ENCODE results near the gene FDXACB1.

Gene FDXACB1

GRCh38 chr11:111916768-111917167, 37.8 kb upstream of the FDXACB1 start:
- H3K4me3 ChIP-seq (ENCODE audit: insufficient read depth in 1 of 2, low read depth in 1 of 2, low read length in 2 of 2) = no peak overlapping the region
- no peaks in the 10 kb centered on the region for H3K9me3 ChIP-seq (ENCODE audit: control insufficient read depth, low read length)
- peaks cover 0 to 11% of the 10 kb centered on the region in 2 experiments for H3K36me3 ChIP-seq (ENCODE audit: control insufficient read depth in 1 of 2, insufficient read depth in 2 of 2, low read depth in 1 of 2, low read length in 2 of 2)
- no peak overlapping the region for H3K23ac ChIP-seq (ENCODE audit: low read length in 2 of 2)
- no peak overlapping the region for H3K4ac ChIP-seq (ENCODE audit: low read depth in 1 of 2, low read length in 2 of 2)
- H2AFZ ChIP-seq (ENCODE audit: low read depth, low read length) = no peak overlapping the region
- peaks cover 13% of the 10 kb centered on the region for H3K4me1 ChIP-seq (ENCODE audit: control insufficient read depth, insufficient read depth, low read depth, low read length)
- no peak overlapping the region for H2AK5ac ChIP-seq (ENCODE audit: low read length, severe bottlenecking)
- no peak overlapping the region for H2BK5ac ChIP-seq (ENCODE audit: low read depth, low read length, poor library complexity, severe bottlenecking)
- no peaks in the 10 kb centered on the region for H3K79me1 ChIP-seq (replicated peaks; ENCODE audit: low read length, poor library complexity, severe bottlenecking)
- H3K18ac ChIP-seq (ENCODE audit: low read depth in 1 of 2, low read length in 2 of 2) = no peak overlapping the region
- H2BK12ac ChIP-seq (ENCODE audit: low read length in 2 of 2) = no peak overlapping the region
- H2BK120ac ChIP-seq (ENCODE audit: low read depth, low read length) = no peak overlapping the region
- no peak overlapping the region for H4K91ac ChIP-seq (ENCODE audit: low read length)
- no peak for DNase-seq
- WGBS = 95% methylated on average over 1 of the region's 1 CpG
- no peak overlapping the region for H3K4me2 ChIP-seq (ENCODE audit: low read length, poor library complexity, severe bottlenecking)
- H4K8ac ChIP-seq (ENCODE audit: low read length) = no peak overlapping the region
- H2BK15ac ChIP-seq (ENCODE audit: low read depth, poor library complexity, severe bottlenecking) = no peak overlapping the region
- H3K27ac ChIP-seq (ENCODE audit: low read length, poor library complexity, severe bottlenecking) = no peak overlapping the region
- no peaks in the 10 kb centered on the region for H3K27me3 ChIP-seq (ENCODE audit: control insufficient read depth in 1 of 2, insufficient read depth in 1 of 2, low read length in 2 of 2)
- H3K14ac ChIP-seq (ENCODE audit: low read length in 2 of 2) = no peak overlapping the region
- H3K9ac ChIP-seq (ENCODE audit: low read length) = no peak overlapping the region

GRCh38 chr11:111913997-111914396, 35.0 kb upstream of the FDXACB1 start:
- Histone ChIP-seq H4K91ac (ENCODE audit: low read length) (no peak overlapping the region), H3K4me2 (ENCODE audit: low read length, poor library complexity, severe bottlenecking) (no peak overlapping the region), H3K14ac (ENCODE audit: low read length in 2 of 2) (no peak overlapping the region), H2AFZ (ENCODE audit: low read depth, low read length) (no peak overlapping the region), H2BK15ac (ENCODE audit: low read depth, poor library complexity, severe bottlenecking) (no peak overlapping the region), H3K4me1 (ENCODE audit: control insufficient read depth, insufficient read depth, low read depth, low read length) (peaks cover 13% of the 10 kb centered on the region), H2BK120ac (ENCODE audit: low read depth, low read length) (no peak overlapping the region), H3K23ac (ENCODE audit: low read length in 2 of 2) (no peak overlapping the region), H2BK5ac (ENCODE audit: low read depth, low read length, poor library complexity, severe bottlenecking) (no peak overlapping the region), H3K18ac (ENCODE audit: low read depth in 1 of 2, low read length in 2 of 2) (no peak overlapping the region), H3K27ac (ENCODE audit: low read length, poor library complexity, severe bottlenecking) (no peak overlapping the region), H3K9ac (ENCODE audit: low read length) (peak overlapping the region; percentile 97), H4K8ac (ENCODE audit: low read length) (no peak overlapping the region), H3K4me3 (ENCODE audit: insufficient read depth in 1 of 2, low read depth in 1 of 2, low read length in 2 of 2) (peak overlapping the region in 1 of 2 experiments; percentile 86), H3K79me1 (replicated peaks; ENCODE audit: low read length, poor library complexity, severe bottlenecking) (no peaks in the 10 kb centered on the region), H3K9me3 (ENCODE audit: control insufficient read depth, low read length) (no peaks in the 10 kb centered on the region), H3K4ac (ENCODE audit: low read depth in 1 of 2, low read length in 2 of 2) (no peak overlapping the region), H2AK5ac (ENCODE audit: low read length, severe bottlenecking) (no peak overlapping the region), H3K36me3 (ENCODE audit: control insufficient read depth in 1 of 2, insufficient read depth in 2 of 2, low read depth in 1 of 2, low read length in 2 of 2) (peaks cover 0 to 34% of the 10 kb centered on the region in 2 experiments), H3K27me3 (ENCODE audit: control insufficient read depth in 1 of 2, insufficient read depth in 1 of 2, low read length in 2 of 2) (peaks cover 0 to 17% of the 10 kb centered on the region in 2 experiments), H2BK12ac (ENCODE audit: low read length in 2 of 2) (no peak overlapping the region)
- WGBS = 94% methylated on average over 1 of the region's 4 CpGs
- no peak for DNase-seq

GRCh38 chr11:111913031-111913861, 34.3 kb upstream of the FDXACB1 start:
- DNase-seq = no peak
- Histone ChIP-seq H3K23ac (ENCODE audit: low read length in 2 of 2) (no peak overlapping the region), H2BK5ac (ENCODE audit: low read depth, low read length, poor library complexity, severe bottlenecking) (no peak overlapping the region), H2BK120ac (ENCODE audit: low read depth, low read length) (no peak overlapping the region), H3K4me2 (ENCODE audit: low read length, poor library complexity, severe bottlenecking) (no peak overlapping the region), H2AK5ac (ENCODE audit: low read length, severe bottlenecking) (no peak overlapping the region), H4K91ac (ENCODE audit: low read length) (no peak overlapping the region), H3K27me3 (ENCODE audit: control insufficient read depth in 1 of 2, insufficient read depth in 1 of 2, low read length in 2 of 2) (peaks cover 0 to 17% of the 10 kb centered on the region in 2 experiments), H3K4me1 (ENCODE audit: control insufficient read depth, insufficient read depth, low read depth, low read length) (peaks cover 10% of the 10 kb centered on the region), H3K4ac (ENCODE audit: low read depth in 1 of 2, low read length in 2 of 2) (no peak overlapping the region), H3K79me1 (replicated peaks; ENCODE audit: low read length, poor library complexity, severe bottlenecking) (no peaks in the 10 kb centered on the region), H3K9ac (ENCODE audit: low read length) (peak overlapping the region; percentile 97), H3K4me3 (ENCODE audit: insufficient read depth in 1 of 2, low read depth in 1 of 2, low read length in 2 of 2) (peak overlapping the region in 1 of 2 experiments; percentile 86), H3K9me3 (ENCODE audit: control insufficient read depth, low read length) (no peaks in the 10 kb centered on the region), H2BK12ac (ENCODE audit: low read length in 2 of 2) (no peak overlapping the region), H2BK15ac (ENCODE audit: low read depth, poor library complexity, severe bottlenecking) (no peak overlapping the region), H3K14ac (ENCODE audit: low read length in 2 of 2) (no peak overlapping the region), H3K18ac (ENCODE audit: low read depth in 1 of 2, low read length in 2 of 2) (no peak overlapping the region), H4K8ac (ENCODE audit: low read length) (no peak overlapping the region), H3K36me3 (ENCODE audit: control insufficient read depth in 1 of 2, insufficient read depth in 2 of 2, low read depth in 1 of 2, low read length in 2 of 2) (peaks cover 0 to 42% of the 10 kb centered on the region in 2 experiments), H3K27ac (ENCODE audit: low read length, poor library complexity, severe bottlenecking) (no peak overlapping the region), H2AFZ (ENCODE audit: low read depth, low read length) (no peak overlapping the region)
- 89% methylated on average over 24 of the region's 24 CpGs for WGBS

DNA sequence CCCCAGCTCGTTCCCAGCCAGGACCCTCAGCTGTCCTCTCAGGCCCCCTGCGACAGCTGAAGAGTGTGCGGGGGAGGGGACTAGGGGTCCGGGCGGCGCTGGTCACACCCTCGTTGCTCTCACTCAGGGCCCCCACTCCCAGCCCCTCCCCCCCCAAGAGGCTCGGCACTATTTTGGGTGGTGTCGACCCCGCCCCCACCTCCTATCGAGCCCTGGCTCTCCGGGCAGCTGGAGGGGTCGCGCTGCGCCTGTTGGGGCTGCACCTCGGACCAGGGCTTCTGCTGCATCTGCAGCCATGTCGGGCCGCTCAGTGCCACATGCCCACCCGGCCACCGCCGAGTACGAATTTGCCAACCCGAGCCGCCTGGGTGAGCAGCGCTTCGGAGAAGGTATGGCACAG, 33.6 kb upstream of the FDXACB1 start, which contains the start of gene HSPB2:
TSS of gene HSPB2 (plus strand) at position 200 of the 400 bp plus-strand sequence. CDS start at position 296, 96 bp downstream.
- H3K18ac ChIP-seq (ENCODE audit: low read depth in 1 of 2, low read length in 2 of 2) = peak within 1 kb of the TSS; percentile 19 to 70
- peak within 1 kb of the TSS in 1 of 2 experiments; percentile 86 for H3K4me3 ChIP-seq (ENCODE audit: insufficient read depth in 1 of 2, low read depth in 1 of 2, low read length in 2 of 2)
- no peak within 1 kb of the TSS for H2AK5ac ChIP-seq (ENCODE audit: low read length, severe bottlenecking)
- H4K91ac ChIP-seq (ENCODE audit: low read length) = peak within 1 kb of the TSS; percentile 77
- H3K9me3 ChIP-seq (ENCODE audit: control insufficient read depth, low read length) = no peaks in the 10 kb centered on the region
- H3K9ac ChIP-seq (ENCODE audit: low read length) = peak within 1 kb of the TSS; percentile 97
- H3K27ac ChIP-seq (ENCODE audit: low read length, poor library complexity, severe bottlenecking) = no peak within 1 kb of the TSS
- H2BK12ac ChIP-seq (ENCODE audit: low read length in 2 of 2) = peak within 1 kb of the TSS in 1 of 2 experiments; percentile 70
- no peak within 1 kb of the TSS for H2BK15ac ChIP-seq (ENCODE audit: low read depth, poor library complexity, severe bottlenecking)
- H3K79me1 ChIP-seq (replicated peaks; ENCODE audit: low read length, poor library complexity, severe bottlenecking) = no peaks in the 10 kb centered on the region
- H3K14ac ChIP-seq (ENCODE audit: low read length in 2 of 2) = no peak within 1 kb of the TSS
- H2AFZ ChIP-seq (ENCODE audit: low read depth, low read length) = no peak within 1 kb of the TSS
- peak within 1 kb of the TSS; percentile 78 for H4K8ac ChIP-seq (ENCODE audit: low read length)
- H3K4me1 ChIP-seq (ENCODE audit: control insufficient read depth, insufficient read depth, low read depth, low read length) = peaks cover 10% of the 10 kb centered on the region
- WGBS = 79% methylated on average over 22 of the region's 26 CpGs
- H3K4ac ChIP-seq (ENCODE audit: low read depth in 1 of 2, low read length in 2 of 2) = peak within 1 kb of the TSS; percentile 46 to 73
- no peak for DNase-seq
- H3K36me3 ChIP-seq (ENCODE audit: control insufficient read depth in 1 of 2, insufficient read depth in 2 of 2, low read depth in 1 of 2, low read length in 2 of 2) = peaks cover 0 to 49% of the 10 kb centered on the region in 2 experiments
- no peak within 1 kb of the TSS for H2BK5ac ChIP-seq (ENCODE audit: low read depth, low read length, poor library complexity, severe bottlenecking)
- H3K4me2 ChIP-seq (ENCODE audit: low read length, poor library complexity, severe bottlenecking) = peak within 1 kb of the TSS; percentile 26
- no peak within 1 kb of the TSS for H3K23ac ChIP-seq (ENCODE audit: low read length in 2 of 2)
- H2BK120ac ChIP-seq (ENCODE audit: low read depth, low read length) = peak within 1 kb of the TSS; percentile 27
- peaks cover 0 to 17% of the 10 kb centered on the region in 2 experiments for H3K27me3 ChIP-seq (ENCODE audit: control insufficient read depth in 1 of 2, insufficient read depth in 1 of 2, low read length in 2 of 2)
